GM10847 (cell line): ENCODE measurements around the gene ALK.

Experiments
- POLR2A ChIP-seq: IDR thresholded peaks from 2 replicates; pipeline ENCODE4 v1.6.1; 2011; ENCODE audit not compliant: insufficient read length; ENCODE audit errors: extremely low read depth

Gene ALK

GRCh38 chr2:29767606-29768335 lies 153.6 kb downstream of the ALK start:
- no peak for TF ChIP-seq POLR2A

- no peak for TF ChIP-seq POLR2A
Observed at GRCh38 chr2:29766191-29766590, 155.2 kb downstream of the ALK start.

DNA sequence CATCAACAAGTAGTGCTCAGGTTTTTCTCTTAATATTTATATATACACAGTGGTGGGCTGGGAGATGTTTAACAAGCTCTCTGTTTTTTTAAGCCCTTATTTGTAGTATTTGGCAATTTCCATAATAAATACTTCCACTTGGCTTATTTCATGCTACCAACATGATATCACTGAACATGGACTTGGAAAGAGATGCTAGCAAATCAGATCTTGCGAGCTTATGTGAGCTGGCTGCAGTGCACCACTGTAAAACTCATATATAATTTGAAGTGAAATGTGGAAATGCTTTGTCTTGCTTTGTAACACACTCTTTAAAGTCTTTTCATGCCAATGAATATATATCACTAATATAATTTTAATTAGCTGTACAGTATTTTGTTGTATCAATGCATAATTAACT lies 155.7 kb downstream of the ALK start:
- no peak for TF ChIP-seq POLR2A

DNA sequence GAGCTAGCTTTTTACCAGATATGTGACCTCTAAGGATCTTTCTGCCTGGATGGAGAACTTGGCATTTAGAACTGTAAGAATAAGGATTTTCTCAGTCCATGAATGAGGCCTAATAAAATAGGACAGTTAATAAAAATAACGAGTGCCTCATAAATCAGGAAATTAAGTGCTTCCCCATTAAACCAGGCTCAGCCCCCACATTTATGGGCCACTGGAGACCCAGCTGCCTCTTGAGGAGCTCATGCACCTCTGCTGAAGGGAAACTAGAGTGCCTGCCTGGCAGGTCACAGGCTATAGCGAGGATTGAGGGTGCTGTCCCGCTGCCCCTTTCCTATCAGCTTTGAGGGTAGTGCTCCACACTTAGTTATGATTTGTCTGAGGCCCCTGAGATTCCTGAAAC lies 158.0 kb downstream of the ALK start:
- TF ChIP-seq POLR2A = no peak

DNA sequence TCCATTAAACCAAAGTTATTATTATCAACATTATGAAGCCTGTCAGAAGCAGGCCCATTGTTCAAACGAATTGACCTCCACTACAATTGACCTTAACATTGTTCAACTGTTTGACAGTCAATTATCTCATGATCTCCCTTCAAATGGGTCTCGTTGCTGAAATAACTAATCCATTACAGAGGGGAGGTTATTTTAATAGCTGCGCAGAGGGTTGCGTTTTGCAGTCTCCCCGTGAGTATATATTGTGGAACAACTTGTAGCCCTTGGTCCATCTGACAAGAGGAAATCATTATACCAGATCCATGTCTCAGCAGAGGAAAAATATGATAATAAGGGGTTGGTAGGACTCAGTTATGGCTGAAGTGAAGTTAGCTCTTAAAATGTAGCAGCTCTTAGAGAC lies 159.1 kb downstream of the ALK start:
- no peak for TF ChIP-seq POLR2A

DNA sequence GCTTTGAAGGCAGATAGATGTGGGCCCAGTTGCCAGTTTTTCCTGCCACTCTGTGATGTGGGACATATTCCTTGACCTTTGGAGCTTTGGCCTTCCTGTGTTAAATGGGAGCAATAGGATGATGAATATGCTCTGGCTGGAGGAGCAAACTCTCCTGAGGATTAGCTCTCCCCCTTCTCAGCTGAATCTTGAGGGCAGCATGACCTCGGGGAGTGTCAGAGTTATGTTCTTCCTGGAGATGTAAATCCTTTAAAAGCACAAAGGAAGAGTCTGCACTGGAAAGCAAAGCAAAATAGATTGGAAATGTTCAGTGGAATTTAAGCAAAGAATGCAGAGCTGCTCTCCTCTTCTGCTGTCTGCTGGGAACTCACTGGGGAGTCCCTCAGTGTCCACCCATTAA lies 160.1 kb downstream of the ALK start:
- TF ChIP-seq POLR2A = no peak

DNA sequence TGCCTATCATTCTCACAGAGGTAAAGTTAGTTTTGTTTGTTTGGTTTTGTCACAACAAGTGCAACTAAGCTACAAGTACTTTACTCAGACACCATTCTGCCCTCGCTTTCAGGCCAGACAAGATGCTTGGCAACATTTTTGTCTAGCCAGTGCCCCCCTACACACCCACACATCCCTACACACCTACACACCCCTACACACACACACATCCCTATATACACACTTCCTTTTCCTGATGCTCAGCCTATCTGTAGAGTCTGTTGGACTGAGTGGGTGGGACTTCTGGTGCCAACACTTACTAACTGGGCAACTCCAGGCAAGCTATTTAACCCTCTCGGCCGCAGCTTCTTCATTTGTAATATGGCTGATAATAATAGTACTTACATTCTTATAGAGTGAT lies 161.4 kb downstream of the ALK start:
- no peak for TF ChIP-seq POLR2A

DNA sequence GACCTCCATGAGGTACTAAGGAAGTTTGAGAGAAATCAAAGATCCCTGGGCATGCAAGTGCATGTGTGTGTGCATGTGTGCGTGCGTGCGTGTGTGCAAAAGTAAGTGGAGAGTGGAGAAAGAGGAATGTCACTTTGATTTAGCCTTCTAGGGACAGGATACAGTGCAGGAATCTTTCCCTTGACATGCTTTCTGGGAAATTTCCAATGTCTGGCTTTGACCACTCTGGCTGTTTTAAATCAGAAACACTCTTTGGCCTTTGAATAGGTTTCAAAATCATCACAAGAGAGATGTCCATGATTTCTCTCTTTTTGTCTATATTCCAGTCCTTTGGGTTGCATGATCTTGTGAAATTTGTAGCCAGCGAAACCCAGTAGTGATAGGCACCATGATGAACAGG lies 162.0 kb downstream of the ALK start:
- no peak for TF ChIP-seq POLR2A

- TF ChIP-seq POLR2A = no peak
Observed at GRCh38 chr2:29755829-29756228, 165.6 kb downstream of the ALK start.

DNA sequence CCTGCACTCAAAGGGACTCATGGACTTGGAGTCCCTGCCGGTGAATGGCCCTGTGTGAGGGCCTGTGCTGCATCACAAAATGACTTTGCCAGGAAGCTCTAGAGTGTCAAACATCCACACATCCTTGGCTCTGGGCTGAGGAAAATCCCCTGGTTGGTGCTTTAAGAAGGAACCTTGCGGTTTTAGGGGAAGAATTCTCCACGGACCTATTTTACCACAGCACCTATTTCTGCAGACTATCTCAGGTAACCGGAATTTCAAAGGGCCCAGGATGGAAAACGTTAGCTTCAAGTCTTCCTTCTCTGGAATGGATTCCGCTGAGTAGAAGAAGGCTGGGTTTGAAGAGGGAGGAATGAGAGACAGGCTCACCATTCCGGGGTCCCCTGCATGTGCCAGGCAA lies 166.2 kb downstream of the ALK start:
- TF ChIP-seq POLR2A = no peak

GRCh38 chr2:29753671-29754444 lies 167.5 kb downstream of the ALK start:
- TF ChIP-seq POLR2A = no peak

DNA sequence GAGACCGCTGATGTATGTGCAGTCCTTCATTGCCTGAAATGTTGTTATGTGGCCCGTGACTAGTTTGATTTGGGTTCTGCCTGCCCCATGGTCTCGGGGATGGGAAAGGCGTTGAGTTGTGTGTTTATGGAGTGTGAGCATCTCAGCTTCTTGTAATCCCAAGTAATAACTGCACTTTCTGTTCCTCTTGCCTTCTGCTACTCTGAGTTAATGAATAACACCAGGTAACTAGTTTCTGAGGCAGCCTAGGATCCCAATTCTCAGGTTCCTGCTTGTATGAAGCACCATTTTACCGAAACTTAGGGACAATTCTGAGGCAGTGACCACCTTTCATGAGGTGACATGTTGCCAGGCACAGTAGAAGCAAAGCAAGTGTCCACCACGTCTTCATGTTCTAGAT lies 170.0 kb downstream of the ALK start:
- no peak for TF ChIP-seq POLR2A

- TF ChIP-seq POLR2A = no peak
Observed at GRCh38 chr2:29749843-29750242, 171.5 kb downstream of the ALK start.

DNA sequence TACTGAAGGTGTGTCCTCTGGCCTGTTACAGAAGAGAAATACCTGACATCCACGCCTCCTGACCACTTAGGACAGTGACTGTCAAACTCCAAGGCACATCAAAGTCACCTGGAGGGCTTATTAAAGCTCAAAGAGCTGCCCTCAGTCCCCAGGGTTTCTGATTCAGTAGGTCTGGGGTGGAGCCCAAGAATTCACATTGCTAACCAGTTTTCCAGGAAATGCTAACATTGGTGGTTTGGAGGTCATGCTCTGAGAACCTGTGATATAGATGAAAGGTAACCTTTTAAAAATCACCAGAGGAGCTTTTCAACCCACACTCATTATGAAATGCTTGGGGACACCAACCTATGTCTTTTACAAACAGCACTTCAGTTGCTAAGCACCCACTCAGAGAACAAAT lies 172.3 kb downstream of the ALK start:
- TF ChIP-seq POLR2A = no peak

- no peak for TF ChIP-seq POLR2A
Observed at GRCh38 chr2:29747786-29748470, 173.5 kb downstream of the ALK start.

- no peak for TF ChIP-seq POLR2A
Observed at GRCh38 chr2:29744976-29745375, 176.4 kb downstream of the ALK start.
